Bone marrow (tissue), 2 donors: ENCODE data around the gene MAB21L3.

Experiments used
- DNase-seq, 2 donors: peaks; one replicate each; lab custom pipeline; 2025; lab: John Stamatoyannopoulos, UW

MAB21L3 gene

DNA sequence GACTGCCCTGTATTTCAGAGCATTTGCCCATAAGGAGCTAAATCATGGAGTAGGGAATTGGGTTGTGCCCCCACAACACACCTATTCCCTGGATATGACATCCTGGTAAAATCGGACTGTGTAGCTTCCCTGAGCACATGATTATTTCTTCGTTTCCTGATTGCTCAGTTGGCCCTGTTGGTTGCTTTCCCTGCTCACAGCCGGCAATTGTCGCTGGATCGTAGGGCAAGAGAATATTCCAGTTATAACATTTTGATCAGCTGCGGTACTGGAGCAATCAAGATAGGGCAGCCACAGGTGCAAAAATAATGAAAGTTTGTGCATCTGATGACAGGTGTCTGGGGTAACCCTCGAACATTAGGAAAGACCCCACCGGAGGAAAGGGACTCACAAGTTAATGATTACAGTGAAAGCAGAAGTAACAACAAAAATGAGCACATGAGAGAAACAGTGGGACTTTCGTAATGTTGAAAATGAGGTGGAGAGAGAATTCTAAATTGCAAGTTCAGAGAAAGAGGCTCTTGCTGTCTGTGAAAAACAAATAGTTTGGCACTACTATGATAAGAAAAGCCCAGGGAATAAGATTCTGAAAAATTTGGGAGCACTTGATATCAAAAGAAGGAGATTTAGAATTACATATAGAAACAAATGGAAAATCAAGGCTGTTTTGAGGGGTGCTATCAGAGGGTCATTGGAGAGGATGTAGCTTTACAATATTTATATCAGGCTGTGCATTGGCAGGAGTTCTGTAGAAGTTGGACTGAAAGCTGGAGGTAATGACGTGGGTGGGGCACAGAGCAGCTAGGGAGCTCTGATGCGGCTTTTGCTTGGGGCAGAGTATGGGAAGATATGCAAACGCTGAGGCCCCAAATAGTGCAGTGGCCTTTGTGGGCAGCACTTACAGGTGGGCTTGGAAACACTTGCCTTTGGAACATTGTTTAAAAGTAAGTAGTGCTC lies at the start of gene MAB21L3:
TSS of gene MAB21L3 (plus strand) at position 833 of the 957 bp plus-strand sequence. CDS start 1,217 bp downstream, outside the sequence.
- no peak for DNase-seq

- no peak for DNase-seq
These were observed 49.0 kb upstream of the MAB21L3 start for GRCh38 chr1:116062201-116062600.

DNA sequence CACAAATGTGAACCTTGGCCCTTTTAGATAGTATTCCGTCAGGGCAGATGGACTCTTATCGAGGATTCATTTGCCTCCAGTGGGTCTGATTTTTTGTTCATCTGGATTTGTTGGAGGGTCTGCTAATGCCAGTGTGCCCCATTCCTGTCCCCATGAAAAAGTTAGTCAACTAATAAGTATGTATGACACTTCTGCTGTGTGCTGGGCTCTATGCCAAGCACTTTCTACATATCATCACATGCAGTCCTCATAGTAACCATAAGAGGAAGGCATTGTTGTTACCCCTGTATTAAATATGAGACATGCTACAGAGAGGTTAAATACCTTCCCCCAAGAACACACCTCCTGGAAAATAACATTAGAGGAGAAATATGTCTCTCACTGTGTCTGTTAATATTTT lies 46.6 kb upstream of the MAB21L3 start:
- no peak for DNase-seq

DNA sequence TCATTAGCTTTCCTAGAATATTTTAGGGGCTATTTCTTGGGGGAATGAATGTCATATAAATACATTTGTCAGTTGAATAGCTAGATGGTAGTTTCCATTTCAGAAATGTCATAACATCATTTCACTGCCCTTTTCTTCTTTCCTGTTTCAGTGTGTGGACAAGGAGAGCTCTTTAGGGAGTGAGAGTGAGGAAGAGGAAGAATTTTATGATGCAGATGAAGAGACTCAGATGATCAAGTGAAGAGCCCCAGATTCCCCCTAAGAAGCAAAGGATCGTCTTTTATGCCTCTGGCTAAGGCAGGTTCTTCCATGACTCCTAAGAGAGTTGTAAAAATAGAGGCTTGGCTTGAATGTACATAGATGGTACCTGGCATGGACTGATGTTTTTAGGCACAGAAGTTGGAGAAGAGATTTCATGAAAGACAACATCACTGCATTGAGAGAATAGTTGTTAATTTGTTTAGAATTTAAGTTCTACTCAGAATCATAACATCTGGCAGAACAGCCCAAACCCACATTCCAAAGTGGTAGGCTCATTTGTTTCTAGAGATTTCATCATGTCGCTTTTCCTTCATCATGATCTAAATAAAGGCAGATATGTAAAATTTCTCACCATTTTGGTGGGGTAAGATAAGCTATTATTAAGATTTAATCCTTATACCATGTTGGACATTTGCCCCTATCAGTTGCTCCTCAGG lies 44.2 kb upstream of the MAB21L3 start:
- no peak for DNase-seq

- DNase-seq: no peak
These were observed 43.7 kb upstream of the MAB21L3 start for GRCh38 chr1:116067566-116067890.

- DNase-seq: no peak
These were observed 35.6 kb upstream of the MAB21L3 start for GRCh38 chr1:116075575-116075974.

- no peak for DNase-seq
These were observed 35.2 kb upstream of the MAB21L3 start for GRCh38 chr1:116075990-116076389.

DNA sequence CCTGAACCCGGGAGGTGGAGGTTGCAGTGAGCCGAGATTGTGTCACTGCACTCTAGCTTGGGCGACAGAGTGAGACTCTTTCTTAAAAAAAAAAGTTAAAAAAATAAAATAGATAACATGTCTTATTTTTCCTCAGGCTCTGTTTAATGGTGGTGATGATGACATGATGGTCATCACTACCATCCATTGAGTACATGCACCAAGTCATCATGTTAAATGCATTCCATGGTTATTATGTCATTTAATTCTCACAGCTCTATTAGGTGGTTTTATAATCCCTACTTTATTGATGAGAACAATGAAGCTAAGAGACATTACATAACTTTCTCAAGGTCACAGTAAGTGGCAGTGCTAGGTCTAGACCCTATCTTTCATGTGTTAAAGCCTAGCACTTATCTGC lies 34.4 kb upstream of the MAB21L3 start:
- no peak for DNase-seq

GRCh38 chr1:116078699-116079223 lies 32.4 kb upstream of the MAB21L3 start:
- no peak for DNase-seq

DNA sequence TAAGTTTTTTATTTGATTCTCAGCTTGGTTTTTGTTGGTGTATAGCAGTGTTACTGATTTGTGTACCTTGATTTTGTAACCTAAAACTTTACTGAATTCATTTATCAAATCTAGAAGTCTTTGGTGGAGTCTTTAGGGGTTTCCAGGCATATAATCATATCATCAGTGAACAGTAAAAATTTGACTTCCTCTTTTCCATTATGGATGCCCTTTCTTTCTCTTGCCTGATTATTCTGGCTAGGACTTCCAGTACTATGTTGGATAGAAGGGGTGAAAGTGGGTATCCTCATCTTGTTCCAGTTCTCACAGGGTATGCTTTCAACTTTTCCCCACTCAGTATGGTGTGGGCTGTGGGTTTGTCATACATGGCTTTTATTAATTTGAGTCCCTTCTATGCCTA lies 23.6 kb upstream of the MAB21L3 start:
- no peak for DNase-seq

- DNase-seq: no peak
These were observed 21.3 kb upstream of the MAB21L3 start for GRCh38 chr1:116089870-116090269.

DNA sequence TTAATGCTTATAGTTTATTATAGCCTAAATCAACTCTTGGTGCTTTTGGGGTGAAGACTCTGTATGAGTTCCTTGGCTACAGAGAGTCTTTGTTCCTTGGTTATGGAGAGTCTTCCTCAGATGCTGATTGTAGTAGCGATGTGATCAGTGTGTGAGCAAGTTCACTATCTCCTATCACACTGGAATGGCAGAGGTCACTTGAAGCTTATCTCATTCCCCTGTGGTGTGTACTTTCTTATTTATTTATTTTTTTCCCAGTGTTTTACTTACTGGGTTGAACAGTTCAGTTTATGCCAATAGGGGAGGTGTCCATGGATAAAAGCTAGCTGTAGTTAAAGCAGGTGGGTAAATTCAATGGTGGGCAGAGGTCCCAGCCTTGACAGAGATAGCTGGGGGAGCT lies 20.1 kb upstream of the MAB21L3 start:
- DNase-seq: no peak

DNA sequence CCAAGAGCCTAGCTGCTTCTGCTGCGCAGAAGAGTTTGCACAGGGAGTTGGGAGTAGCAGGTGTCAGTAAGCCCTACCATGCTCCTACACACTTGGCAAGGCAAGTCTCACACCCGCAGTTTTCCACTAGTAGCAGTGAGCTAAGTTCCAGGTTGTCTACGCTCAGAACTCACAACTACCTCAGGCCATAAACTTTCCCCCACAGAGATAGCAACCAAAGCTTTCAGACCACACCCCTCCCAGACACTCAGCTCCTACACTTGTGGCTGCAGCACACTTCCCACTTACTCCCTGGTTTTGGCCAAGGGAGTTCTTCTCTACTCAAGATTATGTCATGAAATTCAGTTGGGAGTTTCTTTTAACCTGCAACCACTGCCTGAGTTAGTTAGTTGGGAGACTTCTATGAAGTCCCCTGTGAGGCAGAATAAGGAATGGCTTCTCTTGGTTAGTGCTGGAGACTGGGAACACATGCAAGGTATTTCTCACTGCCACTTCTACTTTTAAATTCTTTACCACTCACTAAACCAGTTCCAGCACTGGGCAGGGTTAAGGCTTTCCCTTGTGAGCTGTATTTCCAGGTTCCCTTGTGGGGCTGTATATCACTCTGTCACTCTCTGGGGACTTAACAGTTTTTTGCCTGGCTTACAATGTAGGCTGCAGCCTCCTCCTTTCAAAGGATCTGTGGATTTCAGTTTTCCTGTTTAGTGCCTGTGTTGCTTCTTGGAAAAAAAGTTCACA lies 18.3 kb upstream of the MAB21L3 start:
- DNase-seq: no peak

DNA sequence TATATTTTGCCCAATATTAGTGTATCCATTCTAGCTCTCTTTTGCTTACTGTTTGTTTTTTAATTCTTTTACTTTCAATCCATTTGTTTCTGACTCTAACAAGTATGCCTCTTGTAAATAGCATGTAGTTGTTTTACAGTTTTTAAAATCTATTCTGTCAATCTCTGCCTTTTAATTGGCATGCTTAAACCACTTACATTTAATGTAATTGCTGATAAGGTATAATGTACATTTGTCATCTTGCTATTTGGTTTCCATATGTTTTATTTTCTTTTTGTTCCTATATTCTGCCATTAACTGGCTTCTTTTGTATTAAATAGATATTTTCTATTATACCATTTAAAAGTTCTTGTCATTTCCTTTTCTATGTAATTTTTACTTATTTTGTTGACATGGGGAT lies 16.2 kb upstream of the MAB21L3 start:
- DNase-seq: no peak

- DNase-seq: no peak
These were observed 15.1 kb upstream of the MAB21L3 start for GRCh38 chr1:116096013-116096618.

DNA sequence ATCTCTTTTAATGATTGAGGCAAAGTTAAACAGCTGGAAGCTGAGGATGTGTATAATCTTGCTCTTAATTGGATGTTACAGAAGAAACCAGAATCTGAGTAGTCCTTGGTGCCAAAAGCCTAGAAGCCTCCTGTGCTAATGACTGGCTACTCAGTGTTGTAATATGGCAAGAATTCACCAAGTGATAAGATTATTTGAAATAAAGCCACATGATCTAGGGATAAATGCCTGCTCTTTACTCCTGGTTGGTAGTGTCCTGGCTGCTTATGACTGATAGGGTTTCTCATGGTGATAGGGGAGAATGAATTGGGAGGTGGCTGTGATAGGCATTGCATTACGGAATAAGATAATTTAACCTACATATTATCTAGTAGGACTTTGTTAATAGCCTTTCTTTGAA lies 13.6 kb upstream of the MAB21L3 start:
- no peak for DNase-seq

- no peak for DNase-seq
These were observed 11.8 kb upstream of the MAB21L3 start for GRCh38 chr1:116099379-116099778.

DNA sequence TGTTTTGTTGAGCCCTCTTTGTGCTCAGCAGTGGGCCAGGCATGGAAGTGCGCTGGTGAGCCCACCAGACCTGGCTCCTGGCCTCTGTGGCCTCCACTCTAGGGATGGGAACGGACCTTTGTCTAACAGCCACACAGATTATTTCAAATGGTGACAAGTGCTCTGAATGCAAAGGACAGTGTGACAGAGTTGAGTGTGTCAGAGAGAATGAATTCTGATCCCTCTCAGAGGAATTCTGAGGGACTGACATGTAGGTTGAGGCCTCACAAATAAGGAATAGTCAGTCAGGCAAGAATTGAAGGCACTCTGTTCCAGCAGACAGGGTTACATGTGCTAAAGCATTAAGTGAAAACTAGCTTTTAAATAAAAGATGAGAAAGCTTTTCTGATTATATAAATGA lies 11.3 kb upstream of the MAB21L3 start:
- DNase-seq: no peak

GRCh38 chr1:116104667-116105066 lies 6.5 kb upstream of the MAB21L3 start:
- DNase-seq: no peak

- no peak for DNase-seq
These were observed 5.2 kb upstream of the MAB21L3 start for GRCh38 chr1:116105996-116106395.

DNA sequence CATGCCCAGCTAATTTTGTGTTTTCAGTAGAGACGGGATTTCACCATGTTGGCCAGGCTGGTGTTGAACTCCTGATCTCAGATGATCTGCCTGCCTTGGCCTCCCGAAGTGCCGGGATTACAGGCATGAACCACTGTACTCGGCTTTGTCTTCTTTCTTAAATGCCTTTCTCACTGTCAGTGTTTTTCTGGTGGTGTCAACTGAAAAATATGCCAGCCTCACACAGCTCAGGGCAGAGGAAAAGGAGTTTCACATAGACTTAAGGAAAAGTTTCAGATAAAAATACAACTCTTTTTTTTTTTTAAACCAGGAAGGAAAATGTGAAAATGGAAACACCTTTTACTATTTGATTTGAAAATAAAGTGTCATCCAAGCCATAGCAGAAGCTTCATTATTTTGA lies 4.6 kb upstream of the MAB21L3 start:
- DNase-seq: no peak

- no peak for DNase-seq
These were observed 3.8 kb upstream of the MAB21L3 start for GRCh38 chr1:116107371-116107770.
